Liver (tissue), 3 donors: Measurements from ENCODE around the gene CALHM5.

Experiments used
- ATF3 ChIP-seq: IDR thresholded peaks from 2 replicates; pipeline ENCODE4 v1.6.1; 2016; ENCODE audit warnings: antibody characterized with exemption
- CTCF ChIP-seq: fragments of 150-350 bp; IDR thresholded peaks from 2 replicates; pipeline ENCODE4 v1.5.1; 2017; ENCODE audit warnings: improper control_type of control experiment, low read depth, low read length; ENCODE audit not compliant: missing input control
- EGR1 ChIP-seq, 2 donors: IDR thresholded peaks; 2 replicates each; pipeline ENCODE4 v1.6.1; 2016 to 2018; ENCODE audit warnings: antibody characterized with exemption in 2 of 2, low read depth in 2 of 2
- FOXA1 ChIP-seq: IDR thresholded peaks from 2 replicates; pipeline ENCODE4 v1.6.1; 2016; ENCODE audit warnings: antibody characterized with exemption
- GABPA ChIP-seq, 2 donors: IDR thresholded peaks in 1 of 2; conservative IDR thresholded peaks in 1 of 2; 2 replicates each; pipeline ENCODE4 v1.6.1; 2016; ENCODE audit warnings: antibody characterized with exemption in 2 of 2, mild to moderate bottlenecking in 1 of 2, moderate library complexity in 1 of 2
- HNF4G ChIP-seq: IDR thresholded peaks from 2 replicates; pipeline ENCODE4 v1.6.1; 2016; ENCODE audit warnings: antibody characterized with exemption
- JUND ChIP-seq, 2 donors: IDR thresholded peaks; 2 replicates each; pipeline ENCODE4 v1.6.1; 2016; ENCODE audit warnings: antibody characterized with exemption in 2 of 2
- MAX ChIP-seq: IDR thresholded peaks from 2 replicates; pipeline ENCODE4 v1.6.1; 2016; ENCODE audit warnings: antibody characterized with exemption
- RAD21 ChIP-seq, 2 donors: IDR thresholded peaks; 2 replicates each; pipeline ENCODE4 v1.6.1; 2016; ENCODE audit warnings: antibody characterized with exemption in 2 of 2, mild to moderate bottlenecking in 2 of 2
- REST ChIP-seq: IDR thresholded peaks from 2 replicates; pipeline ENCODE4 v1.6.1; 2016; ENCODE audit warnings: antibody characterized with exemption, mild to moderate bottlenecking
- SP1 ChIP-seq: IDR thresholded peaks from 2 replicates; pipeline ENCODE4 v1.6.1; 2018; ENCODE audit warnings: antibody characterized with exemption, mild to moderate bottlenecking
- TAF1 ChIP-seq: conservative IDR thresholded peaks from 2 replicates; pipeline ENCODE4 v1.6.1; 2016; ENCODE audit warnings: antibody characterized with exemption, mild to moderate bottlenecking
- YY1 ChIP-seq: IDR thresholded peaks from 2 replicates; pipeline ENCODE4 v1.6.1; 2016; ENCODE audit warnings: antibody characterized with exemption, mild to moderate bottlenecking
- ZBTB33 ChIP-seq: IDR thresholded peaks from 2 replicates; pipeline ENCODE4 v1.6.1; 2016; ENCODE audit warnings: antibody characterized with exemption
- donor health status: healthy.
- donor health status: healthy.

- TF ChIP-seq CTCF (no peak), SP1 (no peak), MAX (no peak), EGR1 (IDR thresholded peaks at IDR 0.05; ENCODE audit: low read depth in 2 of 2) (no peak), REST (no peak), ZBTB33 (no peak), GABPA (IDR thresholded peaks at IDR 0.05 in 1 of 2, conservative IDR thresholded peaks at IDR 0.05 in 1 of 2) (no peak), TAF1 (no peak), ATF3 (no peak), HNF4G (no peak), RAD21 (IDR thresholded peaks at IDR 0.05) (no peak), FOXA1 (no peak), YY1 (no peak), JUND (IDR thresholded peaks at IDR 0.05) (no peak)
These were observed 52.4 kb downstream of the CALHM5 start for GRCh38 chr6:116563830-116564229.
